K562 (cell line): Measurements from ENCODE around the gene HAUS2. TPM values are rescaled to one million over a fixed set of nuclear protein-coding genes. Genes with fewer than 3 reads are reported as not detected.
A peak's percentile ranks its signal among the peaks of the same experiment; 100 is the strongest.

Source experiments
- CBX8 ChIP-seq: fragments of 200-600 bp; sonication (generic); IDR thresholded peaks from 2 replicates; pipeline ENCODE4 v1.6.1; 2012; ENCODE audit warnings: borderline replicate concordance, mixed run types, low read depth, mild to moderate bottlenecking, moderate library complexity, mixed read lengths, low read length, control low read depth, inconsistent platforms; ENCODE audit not compliant: poor library complexity, severe bottlenecking; ENCODE audit errors: extremely low read depth
- CEBPB ChIP-seq: fragments of 450-650 bp; IDR thresholded peaks from 2 replicates; pipeline ENCODE4 v1.6.1; 2016; ENCODE audit warnings: missing genetic modification characterization, missing compliant biosample characterization
- CHD1 ChIP-seq: fragments of 200-600 bp; sonication (generic); IDR thresholded peaks from one replicate; pipeline ENCODE4 v1.6.1; 2012; ENCODE audit warnings: mild to moderate bottlenecking, moderate library complexity, low read length, inconsistent platforms
- CREBBP ChIP-seq: IDR thresholded peaks from one replicate; pipeline ENCODE4 v1.6.1; 2012; ENCODE audit warnings: low read depth, mild to moderate bottlenecking, control low read depth, inconsistent platforms, low read length
- CXXC5 ChIP-seq: fragments of 250-450 bp; sonication (Bioruptor Pico); IDR thresholded peaks from 2 replicates; pipeline ENCODE4 v1.8.0; 2022; ENCODE audit warnings: inconsistent platforms, mild to moderate bottlenecking, moderate library complexity
- EGR1 ChIP-seq: fragments of 450-650 bp; conservative IDR thresholded peaks from 2 replicates; pipeline ENCODE4 v1.6.1; 2017; ENCODE audit warnings: mild to moderate bottlenecking
- EP400 ChIP-seq: fragments of 450-650 bp; IDR thresholded peaks from 2 replicates; pipeline ENCODE4 v1.6.1; 2017; ENCODE audit warnings: antibody characterized with exemption, mild to moderate bottlenecking, moderate library complexity
- ETS2 ChIP-seq: IDR thresholded peaks from 2 replicates; pipeline ENCODE4 v1.6.1; 2016; ENCODE audit warnings: borderline replicate concordance, missing genetic modification characterization, mild to moderate bottlenecking, moderate library complexity, missing compliant biosample characterization; ENCODE audit not compliant: poor library complexity, severe bottlenecking
- HDGF ChIP-seq: fragments of 450-650 bp; IDR thresholded peaks from 2 replicates; pipeline ENCODE4 v1.6.1; 2016
- NFYB ChIP-seq: IDR thresholded peaks from 2 replicates; pipeline ENCODE4 v1.6.1; 2011; ENCODE audit warnings: mild to moderate bottlenecking, moderate library complexity; ENCODE audit not compliant: insufficient read length; ENCODE audit errors: extremely low read depth
- NRF1 ChIP-seq, 2 experiments: fragments of 450-650 bp; IDR thresholded peaks in 1 of 2; conservative IDR thresholded peaks in 1 of 2; 2 replicates each; pipeline ENCODE4 v1.6.1; 2014; ENCODE audit warnings: mild to moderate bottlenecking in 2 of 2
- PHF8 ChIP-seq: fragments of 200-600 bp; sonication (generic); IDR thresholded peaks from 2 replicates; pipeline ENCODE4 v1.6.1; 2012; ENCODE audit warnings: mixed run types, mild to moderate bottlenecking, inconsistent platforms, low read length, moderate library complexity, borderline replicate concordance
- RB1 ChIP-seq: fragments of 450-650 bp; IDR thresholded peaks from 2 replicates; pipeline ENCODE4 v1.6.1; 2017; ENCODE audit warnings: low read depth, mild to moderate bottlenecking
- SIN3A ChIP-seq, 2 experiments: fragments of 150-350 bp in 1 of 2; IDR thresholded peaks; 2 replicates each; pipeline ENCODE4 v1.6.1; 2011 to 2016; ENCODE audit warnings: borderline replicate concordance in 2 of 2, low read depth in 2 of 2, low read length in 2 of 2, mild to moderate bottlenecking in 2 of 2, moderate library complexity in 2 of 2; ENCODE audit not compliant: control insufficient read depth in 1 of 2
- SRSF3 ChIP-seq: fragments of 200-400 bp; formaldehyde crosslinking; IDR thresholded peaks from 2 replicates; pipeline ENCODE4 v1.6.1; 2016; ENCODE audit warnings: mild to moderate bottlenecking, low read length, moderate library complexity; ENCODE audit not compliant: insufficient read depth
- SRSF7 ChIP-seq: fragments of 200-400 bp; formaldehyde crosslinking; optimal IDR thresholded peaks from 2 replicates; pipeline ENCODE3; 2017; ENCODE audit warnings: mild to moderate bottlenecking, low read depth, low read length
- XRCC5 ChIP-seq: fragments of 200-400 bp; formaldehyde crosslinking; IDR thresholded peaks from 2 replicates; pipeline ENCODE4 v1.6.1; 2017; ENCODE audit warnings: low read depth, mild to moderate bottlenecking, low read length
- YY1 ChIP-seq, 3 experiments: IDR thresholded peaks; 2 replicates each; pipeline ENCODE4 v1.6.1; 2011; ENCODE audit warnings: low read length in 2 of 3, mild to moderate bottlenecking in 2 of 3, moderate library complexity in 2 of 3, borderline replicate concordance in 1 of 3, control low read depth in 1 of 3, low read depth in 1 of 3; ENCODE audit not compliant: insufficient read depth in 3 of 3, insufficient replicate concordance in 2 of 3, control insufficient read depth in 1 of 3, insufficient read length in 1 of 3; ENCODE audit errors: extremely low read depth in 1 of 3
- ZBTB1 ChIP-seq: sonication (generic); formaldehyde crosslinking; IDR thresholded peaks from 2 replicates; pipeline ENCODE4 v1.8.1; 2023; ENCODE audit warnings: missing genetic modification reagents, low read depth, mild to moderate bottlenecking, borderline replicate concordance
- ZNF165 ChIP-seq: fragments of 250-450 bp; sonication (Bioruptor Pico); IDR thresholded peaks from 2 replicates; pipeline ENCODE4 v1.4.0; 2020; ENCODE audit warnings: borderline replicate concordance
- polyA plus RNA-seq, 8 experiments: library from polyadenylated mRNA; depleted of rRNA in 4 of 8; stranded (reverse) in 5 of 8; unstranded in 3 of 8; fragments of >200 nt; fragmentation: Nextera tagmentation in 2 of 8; fragmentation: Illumina TruSeq in 1 of 8; extraction: Ambion mirVana in 2 of 8; extraction: Trizol in 1 of 8; gene quantifications; 2 replicates each; pipeline versions ENCODE4 v1.2.1 to v1.2.3, GENCODE V29; 2011 to 2014; ENCODE audit warnings: inconsistent platforms in 1 of 8, missing spikeins in 1 of 8
- total RNA-seq, 7 experiments: library from RNA; depleted of rRNA in 6 of 7; stranded (reverse); fragments of >200 nt in 6 of 7; fragmentation: Illumina TruSeq in 2 of 7; extraction: Trizol in 2 of 7; gene quantifications; 2 replicates each; pipeline versions ENCODE4 v1.2.1 to v1.2.3, GENCODE V29; 2011 to 2021; ENCODE audit warnings: low replicate concordance in 1 of 7
- TF ChIP-seq, protein P1 (sequence below): sonication (generic); formaldehyde crosslinking; IDR thresholded peaks from 2 replicates; pipeline ENCODE4 v1.8.0; 2022; ENCODE audit warnings: mild to moderate bottlenecking, missing genetic modification reagents, borderline replicate concordance
- TF ChIP-seq, protein P2 (sequence below), 2 experiments: IDR thresholded peaks; 2 replicates each; pipeline ENCODE4 v1.6.1; 2011; ENCODE audit warnings: borderline replicate concordance in 1 of 2, control low read depth in 1 of 2, low read depth in 1 of 2, low read length in 1 of 2, mild to moderate bottlenecking in 1 of 2, mixed read lengths in 1 of 2, moderate library complexity in 1 of 2; ENCODE audit not compliant: insufficient read depth in 1 of 2, insufficient read length in 1 of 2, poor library complexity in 1 of 2, severe bottlenecking in 1 of 2; ENCODE audit errors: extremely low read depth in 1 of 2
- TF ChIP-seq, protein P3 (sequence below): sonication (generic); formaldehyde crosslinking; IDR thresholded peaks from 2 replicates; pipeline ENCODE4 v1.8.0; 2022; ENCODE audit warnings: missing genetic modification reagents, mild to moderate bottlenecking, borderline replicate concordance

HAUS2 gene
- total and polyA plus RNA-seq, 9 of the 15 experiments (the other 6 are each of a cell fraction or from before 2014, with no cell fraction given): 30.6 to 64.9 (median 54.1) TPM

DNA sequence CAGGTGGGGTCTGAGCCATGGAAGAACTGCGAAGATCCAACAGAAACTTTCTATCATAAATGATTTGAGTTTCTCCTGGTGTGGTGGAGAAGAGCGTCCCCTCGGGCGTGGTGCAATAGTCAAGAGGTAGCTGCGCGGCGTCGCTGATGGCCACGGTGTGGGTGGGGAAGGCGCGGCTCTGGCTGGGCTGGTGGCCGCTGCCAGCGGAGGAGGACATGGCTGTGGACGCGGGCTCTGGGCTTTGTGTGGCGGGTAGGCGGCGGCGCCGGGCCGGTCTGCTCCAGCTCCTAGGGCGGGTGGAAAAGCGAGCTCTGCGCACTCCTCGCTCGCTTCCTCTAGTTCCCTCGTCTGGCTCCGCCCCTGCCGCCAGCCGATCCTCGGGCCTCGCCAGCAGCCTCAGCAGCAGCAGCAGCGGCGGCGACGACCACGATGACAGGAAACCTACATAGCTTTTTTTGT lies 32.7 kb downstream of the HAUS2 start (continued):
- TF ChIP-seq EGR1 (peak; percentile 27; the same call in 1 of the 2 replicates), EP400 (no peak), XRCC5 (no peak), NFYB (no peak), ZBTB1 (CRISPR knock-in tag) (no peak), ZNF165 (no peak), CHD1 (no peak), CREBBP (no peak), CBX8 (no peak), CXXC5 (peak; percentile 65), SIN3A (IDR thresholded peaks at IDR 0.05; ENCODE audit: borderline replicate concordance in 2 of 2, control insufficient read depth in 1 of 2, low read depth in 2 of 2, low read length in 2 of 2) (no peak), SRSF7 (no peak), CEBPB (tag) (peak; percentile 64; the same call in 1 of the 2 replicates), HDGF (no peak), NRF1 (conservative IDR thresholded peaks at IDR 0.05 in 1 of 2, IDR thresholded peaks at IDR 0.05 in 1 of 2) (peak; percentile 79 to 84), YY1 (IDR thresholded peaks at IDR 0.05; ENCODE audit: borderline replicate concordance in 1 of 3, control insufficient read depth in 1 of 3, extremely low read depth in 1 of 3, insufficient read depth in 3 of 3, insufficient read length in 1 of 3, insufficient replicate concordance in 2 of 3, low read depth in 1 of 3, low read length in 2 of 3) (peak in 1 of 3 experiments; percentile 40), RB1 (peak; percentile 67; the same call in 1 of the 2 replicates), PHF8 (peak; percentile 27; the same call in 1 of the 2 replicates), SRSF3 (no peak), ETS2 (tag) (no peak)
- TF ChIP-seq, protein P1, sequence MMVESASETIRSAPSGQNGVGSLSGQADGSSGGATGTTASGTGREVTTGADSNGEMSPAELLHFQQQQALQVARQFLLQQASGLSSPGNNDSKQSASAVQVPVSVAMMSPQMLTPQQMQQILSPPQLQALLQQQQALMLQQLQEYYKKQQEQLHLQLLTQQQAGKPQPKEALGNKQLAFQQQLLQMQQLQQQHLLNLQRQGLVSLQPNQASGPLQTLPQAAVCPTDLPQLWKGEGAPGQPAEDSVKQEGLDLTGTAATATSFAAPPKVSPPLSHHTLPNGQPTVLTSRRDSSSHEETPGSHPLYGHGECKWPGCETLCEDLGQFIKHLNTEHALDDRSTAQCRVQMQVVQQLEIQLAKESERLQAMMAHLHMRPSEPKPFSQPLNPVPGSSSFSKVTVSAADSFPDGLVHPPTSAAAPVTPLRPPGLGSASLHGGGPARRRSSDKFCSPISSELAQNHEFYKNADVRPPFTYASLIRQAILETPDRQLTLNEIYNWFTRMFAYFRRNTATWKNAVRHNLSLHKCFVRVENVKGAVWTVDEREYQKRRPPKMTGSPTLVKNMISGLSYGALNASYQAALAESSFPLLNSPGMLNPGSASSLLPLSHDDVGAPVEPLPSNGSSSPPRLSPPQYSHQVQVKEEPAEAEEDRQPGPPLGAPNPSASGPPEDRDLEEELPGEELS (CRISPR knock-in tag): no peak
- TF ChIP-seq, protein P2, sequence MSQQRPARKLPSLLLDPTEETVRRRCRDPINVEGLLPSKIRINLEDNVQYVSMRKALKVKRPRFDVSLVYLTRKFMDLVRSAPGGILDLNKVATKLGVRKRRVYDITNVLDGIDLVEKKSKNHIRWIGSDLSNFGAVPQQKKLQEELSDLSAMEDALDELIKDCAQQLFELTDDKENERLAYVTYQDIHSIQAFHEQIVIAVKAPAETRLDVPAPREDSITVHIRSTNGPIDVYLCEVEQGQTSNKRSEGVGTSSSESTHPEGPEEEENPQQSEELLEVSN (IDR thresholded peaks at IDR 0.05; ENCODE audit: borderline replicate concordance in 1 of 2, extremely low read depth in 1 of 2, insufficient read depth in 1 of 2, insufficient read length in 1 of 2, low read depth in 1 of 2, low read length in 1 of 2, poor library complexity in 1 of 2, severe bottlenecking in 1 of 2): peak; percentile 15 to 68
- TF ChIP-seq, protein P3, sequence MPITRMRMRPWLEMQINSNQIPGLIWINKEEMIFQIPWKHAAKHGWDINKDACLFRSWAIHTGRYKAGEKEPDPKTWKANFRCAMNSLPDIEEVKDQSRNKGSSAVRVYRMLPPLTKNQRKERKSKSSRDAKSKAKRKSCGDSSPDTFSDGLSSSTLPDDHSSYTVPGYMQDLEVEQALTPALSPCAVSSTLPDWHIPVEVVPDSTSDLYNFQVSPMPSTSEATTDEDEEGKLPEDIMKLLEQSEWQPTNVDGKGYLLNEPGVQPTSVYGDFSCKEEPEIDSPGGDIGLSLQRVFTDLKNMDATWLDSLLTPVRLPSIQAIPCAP (CRISPR knock-in tag): no peak
